K562 (cell line): ENCODE results near the gene PFKFB2. TPM values are rescaled to one million over a fixed set of nuclear protein-coding genes. Genes with fewer than 3 reads are reported as not detected.

Source experiments
- ARID2 ChIP-seq: fragments of 450-650 bp; IDR thresholded peaks from 2 replicates; pipeline ENCODE4 v1.6.1; 2017; ENCODE audit warnings: antibody characterized with exemption, mild to moderate bottlenecking
- BRD4 ChIP-seq: fragments of 200-600 bp; sonication (generic); IDR thresholded peaks from 2 replicates; pipeline ENCODE4 v1.6.1; 2017; ENCODE audit warnings: inconsistent platforms
- CAMTA2 ChIP-seq: fragments of 250-450 bp; sonication (Bioruptor Pico); conservative IDR thresholded peaks from 2 replicates; pipeline ENCODE4 v1.5.1; 2022
- CHD2 ChIP-seq: IDR thresholded peaks from 2 replicates; pipeline ENCODE4 v1.6.1; 2011; ENCODE audit warnings: low read depth, low read length
- EZH2 ChIP-seq: IDR thresholded peaks from 2 replicates; pipeline ENCODE4 v1.6.1; 2012; ENCODE audit warnings: low read depth, mild to moderate bottlenecking, inconsistent platforms, low read length, borderline replicate concordance
- KHSRP ChIP-seq: fragments of 450-650 bp; IDR thresholded peaks from 2 replicates; pipeline ENCODE4 v1.6.1; 2017
- NCOR1 ChIP-seq: fragments of 450-650 bp; IDR thresholded peaks from 2 replicates; pipeline ENCODE4 v1.6.1; 2016; ENCODE audit warnings: mild to moderate bottlenecking, moderate library complexity
- SMAD1 ChIP-seq: fragments of 150-350 bp; IDR thresholded peaks from 2 replicates; pipeline ENCODE4 v1.6.1; 2014; ENCODE audit warnings: low read length, low read depth; ENCODE audit not compliant: partially characterized antibody
- SMARCB1 ChIP-seq: IDR thresholded peaks from 2 replicates; pipeline ENCODE4 v1.6.1; 2011; ENCODE audit warnings: improper control_type of control experiment, low read depth; ENCODE audit not compliant: insufficient read length
- polyA plus RNA-seq, 8 experiments: library from polyadenylated mRNA; depleted of rRNA in 4 of 8; stranded (reverse) in 5 of 8; unstranded in 3 of 8; fragments of >200 nt; fragmentation: Nextera tagmentation in 2 of 8; fragmentation: Illumina TruSeq in 1 of 8; extraction: Ambion mirVana in 2 of 8; extraction: Trizol in 1 of 8; gene quantifications; 2 replicates each; pipeline versions ENCODE4 v1.2.1 to v1.2.3, GENCODE V29; 2011 to 2014; ENCODE audit warnings: inconsistent platforms in 1 of 8, missing spikeins in 1 of 8
- total RNA-seq, 7 experiments: library from RNA; depleted of rRNA in 6 of 7; stranded (reverse); fragments of >200 nt in 6 of 7; fragmentation: Illumina TruSeq in 2 of 7; extraction: Trizol in 2 of 7; gene quantifications; 2 replicates each; pipeline versions ENCODE4 v1.2.1 to v1.2.3, GENCODE V29; 2011 to 2021; ENCODE audit warnings: low replicate concordance in 1 of 7
- TF ChIP-seq, protein P1 (sequence below): sonication (generic); formaldehyde crosslinking; IDR thresholded peaks from 2 replicates; pipeline ENCODE4 v1.8.0; 2022; ENCODE audit warnings: mild to moderate bottlenecking, missing genetic modification reagents
- TF ChIP-seq, protein P2 (sequence below): fragments of 150-350 bp; conservative IDR thresholded peaks from 2 replicates; pipeline ENCODE4 v1.6.1; 2014; ENCODE audit warnings: low read length
- TF ChIP-seq, protein P3 (sequence below): sonication (generic); formaldehyde crosslinking; IDR thresholded peaks from 2 replicates; pipeline ENCODE4 v1.8.0; 2022; ENCODE audit warnings: missing genetic modification reagents, mild to moderate bottlenecking, borderline replicate concordance
- TF ChIP-seq, protein P4 (sequence below): sonication (generic); formaldehyde crosslinking; IDR thresholded peaks from 2 replicates; pipeline ENCODE4 v1.8.1; 2023; ENCODE audit warnings: missing genetic modification reagents, mild to moderate bottlenecking, borderline replicate concordance

PFKFB2 gene
- total and polyA plus RNA-seq, 9 of the 15 experiments (the other 6 are each of a cell fraction or from before 2014, with no cell fraction given): 6.9 to 26.0 (median 16.4) TPM

DNA sequence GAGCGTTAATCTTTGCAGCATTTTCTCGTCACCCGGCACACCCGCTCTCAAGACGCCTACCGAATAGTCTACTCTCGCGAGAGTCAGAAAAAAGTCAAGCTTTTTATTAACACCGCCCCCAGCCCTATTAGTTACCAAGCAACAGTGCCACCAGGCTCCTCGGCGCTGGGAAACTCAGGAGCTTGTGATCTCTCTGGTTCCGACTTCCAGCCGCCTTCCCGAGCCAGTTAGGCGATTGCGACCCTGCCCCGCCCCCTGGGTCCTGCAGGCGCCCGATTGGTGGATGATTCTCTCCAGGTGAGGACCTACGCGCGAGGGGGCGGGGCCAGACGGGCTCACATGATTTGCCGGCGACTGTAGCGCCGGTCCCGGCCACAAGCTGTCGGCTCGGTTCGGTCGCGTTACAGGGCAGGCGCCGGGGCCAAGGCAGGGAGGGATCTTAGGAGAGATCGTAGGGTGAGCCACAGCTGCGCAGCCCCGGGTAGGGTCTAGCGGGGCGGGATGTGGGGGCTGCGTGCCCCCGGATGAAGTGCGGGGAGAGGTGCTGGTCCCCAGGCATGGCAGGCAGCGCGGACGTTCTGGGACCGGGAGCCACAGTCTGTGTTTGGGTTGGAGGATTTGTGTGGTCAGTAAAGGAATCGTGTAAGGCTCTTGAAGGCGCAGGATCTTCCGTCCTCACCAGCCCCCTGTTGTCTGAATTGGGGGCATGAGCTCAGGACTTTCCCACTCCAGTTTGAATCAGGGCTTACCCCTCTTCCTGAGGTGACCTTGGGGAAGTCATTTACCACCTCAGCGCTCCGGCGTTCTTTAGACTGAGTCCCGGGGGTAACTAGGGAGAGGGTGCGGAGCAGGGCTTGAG, at the start of gene PFKFB2 (continued):
- TF ChIP-seq, protein P1, sequence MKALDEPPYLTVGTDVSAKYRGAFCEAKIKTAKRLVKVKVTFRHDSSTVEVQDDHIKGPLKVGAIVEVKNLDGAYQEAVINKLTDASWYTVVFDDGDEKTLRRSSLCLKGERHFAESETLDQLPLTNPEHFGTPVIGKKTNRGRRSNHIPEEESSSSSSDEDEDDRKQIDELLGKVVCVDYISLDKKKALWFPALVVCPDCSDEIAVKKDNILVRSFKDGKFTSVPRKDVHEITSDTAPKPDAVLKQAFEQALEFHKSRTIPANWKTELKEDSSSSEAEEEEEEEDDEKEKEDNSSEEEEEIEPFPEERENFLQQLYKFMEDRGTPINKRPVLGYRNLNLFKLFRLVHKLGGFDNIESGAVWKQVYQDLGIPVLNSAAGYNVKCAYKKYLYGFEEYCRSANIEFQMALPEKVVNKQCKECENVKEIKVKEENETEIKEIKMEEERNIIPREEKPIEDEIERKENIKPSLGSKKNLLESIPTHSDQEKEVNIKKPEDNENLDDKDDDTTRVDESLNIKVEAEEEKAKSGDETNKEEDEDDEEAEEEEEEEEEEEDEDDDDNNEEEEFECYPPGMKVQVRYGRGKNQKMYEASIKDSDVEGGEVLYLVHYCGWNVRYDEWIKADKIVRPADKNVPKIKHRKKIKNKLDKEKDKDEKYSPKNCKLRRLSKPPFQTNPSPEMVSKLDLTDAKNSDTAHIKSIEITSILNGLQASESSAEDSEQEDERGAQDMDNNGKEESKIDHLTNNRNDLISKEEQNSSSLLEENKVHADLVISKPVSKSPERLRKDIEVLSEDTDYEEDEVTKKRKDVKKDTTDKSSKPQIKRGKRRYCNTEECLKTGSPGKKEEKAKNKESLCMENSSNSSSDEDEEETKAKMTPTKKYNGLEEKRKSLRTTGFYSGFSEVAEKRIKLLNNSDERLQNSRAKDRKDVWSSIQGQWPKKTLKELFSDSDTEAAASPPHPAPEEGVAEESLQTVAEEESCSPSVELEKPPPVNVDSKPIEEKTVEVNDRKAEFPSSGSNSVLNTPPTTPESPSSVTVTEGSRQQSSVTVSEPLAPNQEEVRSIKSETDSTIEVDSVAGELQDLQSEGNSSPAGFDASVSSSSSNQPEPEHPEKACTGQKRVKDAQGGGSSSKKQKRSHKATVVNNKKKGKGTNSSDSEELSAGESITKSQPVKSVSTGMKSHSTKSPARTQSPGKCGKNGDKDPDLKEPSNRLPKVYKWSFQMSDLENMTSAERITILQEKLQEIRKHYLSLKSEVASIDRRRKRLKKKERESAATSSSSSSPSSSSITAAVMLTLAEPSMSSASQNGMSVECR: no peak
- TF ChIP-seq CHD2: peak; percentile 99
- no peak for TF ChIP-seq EZH2
- no peak for TF ChIP-seq SMARCB1
- TF ChIP-seq, protein P2, sequence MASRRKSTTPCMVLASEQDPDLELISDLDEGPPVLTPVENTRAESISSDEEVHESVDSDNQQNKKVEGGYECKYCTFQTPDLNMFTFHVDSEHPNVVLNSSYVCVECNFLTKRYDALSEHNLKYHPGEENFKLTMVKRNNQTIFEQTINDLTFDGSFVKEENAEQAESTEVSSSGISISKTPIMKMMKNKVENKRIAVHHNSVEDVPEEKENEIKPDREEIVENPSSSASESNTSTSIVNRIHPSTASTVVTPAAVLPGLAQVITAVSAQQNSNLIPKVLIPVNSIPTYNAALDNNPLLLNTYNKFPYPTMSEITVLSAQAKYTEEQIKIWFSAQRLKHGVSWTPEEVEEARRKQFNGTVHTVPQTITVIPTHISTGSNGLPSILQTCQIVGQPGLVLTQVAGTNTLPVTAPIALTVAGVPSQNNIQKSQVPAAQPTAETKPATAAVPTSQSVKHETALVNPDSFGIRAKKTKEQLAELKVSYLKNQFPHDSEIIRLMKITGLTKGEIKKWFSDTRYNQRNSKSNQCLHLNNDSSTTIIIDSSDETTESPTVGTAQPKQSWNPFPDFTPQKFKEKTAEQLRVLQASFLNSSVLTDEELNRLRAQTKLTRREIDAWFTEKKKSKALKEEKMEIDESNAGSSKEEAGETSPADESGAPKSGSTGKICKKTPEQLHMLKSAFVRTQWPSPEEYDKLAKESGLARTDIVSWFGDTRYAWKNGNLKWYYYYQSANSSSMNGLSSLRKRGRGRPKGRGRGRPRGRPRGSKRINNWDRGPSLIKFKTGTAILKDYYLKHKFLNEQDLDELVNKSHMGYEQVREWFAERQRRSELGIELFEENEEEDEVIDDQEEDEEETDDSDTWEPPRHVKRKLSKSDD: no peak
- TF ChIP-seq, protein P3, sequence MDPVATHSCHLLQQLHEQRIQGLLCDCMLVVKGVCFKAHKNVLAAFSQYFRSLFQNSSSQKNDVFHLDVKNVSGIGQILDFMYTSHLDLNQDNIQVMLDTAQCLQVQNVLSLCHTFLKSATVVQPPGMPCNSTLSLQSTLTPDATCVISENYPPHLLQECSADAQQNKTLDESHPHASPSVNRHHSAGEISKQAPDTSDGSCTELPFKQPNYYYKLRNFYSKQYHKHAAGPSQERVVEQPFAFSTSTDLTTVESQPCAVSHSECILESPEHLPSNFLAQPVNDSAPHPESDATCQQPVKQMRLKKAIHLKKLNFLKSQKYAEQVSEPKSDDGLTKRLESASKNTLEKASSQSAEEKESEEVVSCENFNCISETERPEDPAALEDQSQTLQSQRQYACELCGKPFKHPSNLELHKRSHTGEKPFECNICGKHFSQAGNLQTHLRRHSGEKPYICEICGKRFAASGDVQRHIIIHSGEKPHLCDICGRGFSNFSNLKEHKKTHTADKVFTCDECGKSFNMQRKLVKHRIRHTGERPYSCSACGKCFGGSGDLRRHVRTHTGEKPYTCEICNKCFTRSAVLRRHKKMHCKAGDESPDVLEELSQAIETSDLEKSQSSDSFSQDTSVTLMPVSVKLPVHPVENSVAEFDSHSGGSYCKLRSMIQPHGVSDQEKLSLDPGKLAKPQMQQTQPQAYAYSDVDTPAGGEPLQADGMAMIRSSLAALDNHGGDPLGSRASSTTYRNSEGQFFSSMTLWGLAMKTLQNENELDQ (CRISPR knock-in tag): no peak
- TF ChIP-seq, protein P4, sequence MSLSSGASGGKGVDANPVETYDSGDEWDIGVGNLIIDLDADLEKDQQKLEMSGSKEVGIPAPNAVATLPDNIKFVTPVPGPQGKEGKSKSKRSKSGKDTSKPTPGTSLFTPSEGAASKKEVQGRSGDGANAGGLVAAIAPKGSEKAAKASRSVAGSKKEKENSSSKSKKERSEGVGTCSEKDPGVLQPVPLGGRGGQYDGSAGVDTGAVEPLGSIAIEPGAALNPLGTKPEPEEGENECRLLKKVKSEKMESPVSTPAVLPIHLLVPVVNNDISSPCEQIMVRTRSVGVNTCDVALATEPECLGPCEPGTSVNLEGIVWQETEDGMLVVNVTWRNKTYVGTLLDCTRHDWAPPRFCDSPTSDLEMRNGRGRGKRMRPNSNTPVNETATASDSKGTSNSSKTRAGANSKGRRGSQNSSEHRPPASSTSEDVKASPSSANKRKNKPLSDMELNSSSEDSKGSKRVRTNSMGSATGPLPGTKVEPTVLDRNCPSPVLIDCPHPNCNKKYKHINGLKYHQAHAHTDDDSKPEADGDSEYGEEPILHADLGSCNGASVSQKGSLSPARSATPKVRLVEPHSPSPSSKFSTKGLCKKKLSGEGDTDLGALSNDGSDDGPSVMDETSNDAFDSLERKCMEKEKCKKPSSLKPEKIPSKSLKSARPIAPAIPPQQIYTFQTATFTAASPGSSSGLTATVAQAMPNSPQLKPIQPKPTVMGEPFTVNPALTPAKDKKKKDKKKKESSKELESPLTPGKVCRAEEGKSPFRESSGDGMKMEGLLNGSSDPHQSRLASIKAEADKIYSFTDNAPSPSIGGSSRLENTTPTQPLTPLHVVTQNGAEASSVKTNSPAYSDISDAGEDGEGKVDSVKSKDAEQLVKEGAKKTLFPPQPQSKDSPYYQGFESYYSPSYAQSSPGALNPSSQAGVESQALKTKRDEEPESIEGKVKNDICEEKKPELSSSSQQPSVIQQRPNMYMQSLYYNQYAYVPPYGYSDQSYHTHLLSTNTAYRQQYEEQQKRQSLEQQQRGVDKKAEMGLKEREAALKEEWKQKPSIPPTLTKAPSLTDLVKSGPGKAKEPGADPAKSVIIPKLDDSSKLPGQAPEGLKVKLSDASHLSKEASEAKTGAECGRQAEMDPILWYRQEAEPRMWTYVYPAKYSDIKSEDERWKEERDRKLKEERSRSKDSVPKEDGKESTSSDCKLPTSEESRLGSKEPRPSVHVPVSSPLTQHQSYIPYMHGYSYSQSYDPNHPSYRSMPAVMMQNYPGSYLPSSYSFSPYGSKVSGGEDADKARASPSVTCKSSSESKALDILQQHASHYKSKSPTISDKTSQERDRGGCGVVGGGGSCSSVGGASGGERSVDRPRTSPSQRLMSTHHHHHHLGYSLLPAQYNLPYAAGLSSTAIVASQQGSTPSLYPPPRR (CRISPR knock-in tag): 0 out of 2 replicates have a peak, but pooled peaks have one; percentile 55
- TF ChIP-seq KHSRP: no peak
- TF ChIP-seq ARID2: no peak
- TF ChIP-seq BRD4: no peak
- TF ChIP-seq NCOR1: no peak
- TF ChIP-seq CAMTA2: no peak
- peak; percentile 53 for TF ChIP-seq SMAD1
